T-helper 1 cell treated with Interleukin-12 subunit alpha and Interleukin-12 subunit beta and Interleukin-4 antibody, amounts not matched to agents 30 μg/mL and 1 μg/mL, for 36 hours (primary cell): Measurements from ENCODE around the gene DNAJB8.

Source experiments
- H3K27ac Mint-ChIP-seq: one replicate; pipeline ENCODE4 v1.8.0; 2021; ENCODE audit warnings: mild to moderate bottlenecking, mixed read lengths
- H3K27me3 Mint-ChIP-seq: one replicate; pipeline ENCODE4 v1.8.0; 2021; ENCODE audit warnings: low read depth, mixed read lengths
- H3K36me3 Mint-ChIP-seq: one replicate; pipeline ENCODE4 v1.8.0; 2021; ENCODE audit warnings: low read depth, mixed read lengths
- H3K4me1 Mint-ChIP-seq: one replicate; pipeline ENCODE4 v1.8.0; 2021; ENCODE audit warnings: low read depth, mixed read lengths
- H3K4me3 Mint-ChIP-seq: one replicate; pipeline ENCODE4 v1.8.0; 2021; ENCODE audit warnings: mild to moderate bottlenecking, moderate library complexity, mixed read lengths
- H3K9me3 Mint-ChIP-seq: one replicate; pipeline ENCODE4 v1.8.0; 2021; ENCODE audit warnings: mixed read lengths

The DNAJB8 gene

GRCh38 chr3:128489927-128490649 lies 23.4 kb upstream of the DNAJB8 start:
- peaks cover 79% of the 10 kb centered on the region for H3K27me3 Mint-ChIP-seq
- peaks cover 12% of the 10 kb centered on the region for H3K4me1 Mint-ChIP-seq
- H3K36me3 Mint-ChIP-seq = peaks cover 1% of the 10 kb centered on the region
- peak overlapping the region; percentile 57 for H3K27ac Mint-ChIP-seq
- H3K4me3 Mint-ChIP-seq = peak overlapping the region; percentile 59
- H3K9me3 Mint-ChIP-seq = no peaks in the 10 kb centered on the region

DNA sequence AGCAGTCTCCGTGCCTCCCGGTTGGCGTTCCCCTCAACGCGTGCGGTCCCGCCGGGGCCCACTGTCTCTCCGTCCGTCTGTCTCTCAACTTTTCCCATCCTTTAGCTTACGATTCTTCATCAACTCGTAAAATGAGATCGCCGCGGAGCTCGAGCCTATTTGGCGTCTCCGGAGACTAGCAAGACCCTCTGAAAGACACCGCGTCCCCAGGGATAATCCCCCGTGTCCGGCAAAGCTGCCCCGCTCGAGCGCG lies 22.9 kb upstream of the DNAJB8 start:
- peak overlapping the region; percentile 58 for H3K4me3 Mint-ChIP-seq
- H3K27ac Mint-ChIP-seq = no peak overlapping the region
- no peaks in the 10 kb centered on the region for H3K9me3 Mint-ChIP-seq
- H3K4me1 Mint-ChIP-seq = peaks cover 12% of the 10 kb centered on the region
- peaks cover 1% of the 10 kb centered on the region for H3K36me3 Mint-ChIP-seq
- H3K27me3 Mint-ChIP-seq = peaks cover 79% of the 10 kb centered on the region

DNA sequence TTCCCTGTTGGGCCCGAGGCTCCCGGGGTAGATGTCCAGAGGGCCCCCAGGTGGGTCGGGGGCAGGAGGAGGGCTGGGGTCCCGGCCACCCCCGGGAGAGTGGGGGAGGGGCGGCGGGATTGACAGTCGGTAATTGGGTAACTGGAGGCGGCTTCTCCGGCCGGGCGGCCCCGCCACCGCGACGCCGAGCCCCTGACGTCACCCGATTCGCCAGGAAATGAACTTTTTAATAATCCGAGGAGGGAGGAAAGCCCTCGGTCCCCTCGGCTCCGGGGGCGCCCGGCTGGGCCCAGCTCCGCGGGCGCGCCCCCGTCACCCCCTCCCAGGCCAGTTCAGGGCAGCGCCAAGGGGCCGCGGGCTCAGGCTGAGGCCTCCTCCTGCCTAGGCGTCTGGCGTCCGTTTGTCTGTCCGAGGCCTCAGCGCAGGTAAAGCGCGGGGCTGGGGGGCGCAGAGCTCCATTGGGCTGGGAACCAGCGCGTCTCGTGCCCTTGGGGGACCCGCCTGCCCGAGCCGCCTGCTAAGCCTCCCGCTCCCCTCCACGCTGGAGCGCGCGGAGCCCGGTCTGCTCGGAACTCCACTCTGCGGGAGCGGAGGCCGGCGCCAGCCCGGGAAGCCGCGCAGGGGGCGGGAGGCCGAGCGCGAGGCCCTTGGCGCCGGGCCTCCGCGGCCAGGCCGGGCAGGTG lies 22.4 kb upstream of the DNAJB8 start:
- Mint-ChIP-seq H3K27me3 (peaks cover 79% of the 10 kb centered on the region), H3K4me3 (peak overlapping the region; percentile 62)

DNA sequence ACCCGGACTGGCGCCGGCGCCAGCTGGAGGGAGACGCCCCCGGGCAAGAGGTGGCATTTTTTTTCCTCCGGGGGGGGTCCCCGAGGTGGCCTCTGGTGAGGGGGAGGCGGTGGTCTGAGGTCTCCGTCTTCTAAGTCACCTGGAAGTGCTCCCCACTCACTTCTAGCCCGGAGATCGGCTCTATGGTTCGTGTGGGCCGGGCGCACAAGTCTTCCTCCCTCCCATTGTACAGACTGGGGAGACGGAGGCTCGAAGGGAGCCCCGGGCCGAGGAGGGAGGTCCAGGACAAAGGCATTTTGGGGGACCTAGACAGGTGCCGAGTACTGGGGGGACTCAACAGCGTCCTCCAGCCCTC lies 21.9 kb upstream of the DNAJB8 start:
- H3K4me3 Mint-ChIP-seq = peak overlapping the region; percentile 62
- H3K27ac Mint-ChIP-seq = peak overlapping the region; percentile 59
- H3K4me1 Mint-ChIP-seq = peaks cover 14% of the 10 kb centered on the region
- H3K9me3 Mint-ChIP-seq = no peaks in the 10 kb centered on the region
- peaks cover 80% of the 10 kb centered on the region for H3K27me3 Mint-ChIP-seq
- peaks cover 1% of the 10 kb centered on the region for H3K36me3 Mint-ChIP-seq

More for the DNA sequence above, 22.4 kb upstream of the DNAJB8 start:
- H3K4me1 Mint-ChIP-seq = peaks cover 12% of the 10 kb centered on the region
- no peak overlapping the region for H3K27ac Mint-ChIP-seq
- H3K9me3 Mint-ChIP-seq = no peaks in the 10 kb centered on the region
- H3K36me3 Mint-ChIP-seq = peaks cover 1% of the 10 kb centered on the region

GRCh38 chr3:128487813-128488635 lies 21.3 kb upstream of the DNAJB8 start:
- Mint-ChIP-seq H3K4me3 (peak overlapping the region; percentile 21), H3K27me3 (peaks cover 82% of the 10 kb centered on the region), H3K27ac (no peak overlapping the region), H3K36me3 (peaks cover 1% of the 10 kb centered on the region), H3K4me1 (peaks cover 18% of the 10 kb centered on the region), H3K9me3 (no peaks in the 10 kb centered on the region)

DNA sequence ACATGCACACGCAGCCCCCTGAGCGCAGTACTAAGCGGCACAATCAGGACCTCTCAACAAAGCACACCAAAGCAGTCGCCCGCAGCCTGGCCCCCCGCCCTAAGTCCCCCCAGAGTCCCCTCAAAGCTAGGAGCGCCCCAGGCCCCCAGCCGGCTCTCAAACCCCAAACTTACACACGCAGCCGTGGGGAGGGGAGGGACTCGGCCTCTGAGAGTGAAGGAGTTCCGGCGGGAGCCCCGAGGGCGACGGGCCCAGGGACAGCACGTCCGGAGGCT lies 20.8 kb upstream of the DNAJB8 start:
- H3K27ac Mint-ChIP-seq = peak overlapping the region; percentile 49
- peak overlapping the region; percentile 82 for H3K4me3 Mint-ChIP-seq
- peaks cover 88% of the 10 kb centered on the region for H3K27me3 Mint-ChIP-seq
- H3K36me3 Mint-ChIP-seq = peaks cover 1% of the 10 kb centered on the region
- H3K4me1 Mint-ChIP-seq = peaks cover 19% of the 10 kb centered on the region
- no peaks in the 10 kb centered on the region for H3K9me3 Mint-ChIP-seq

DNA sequence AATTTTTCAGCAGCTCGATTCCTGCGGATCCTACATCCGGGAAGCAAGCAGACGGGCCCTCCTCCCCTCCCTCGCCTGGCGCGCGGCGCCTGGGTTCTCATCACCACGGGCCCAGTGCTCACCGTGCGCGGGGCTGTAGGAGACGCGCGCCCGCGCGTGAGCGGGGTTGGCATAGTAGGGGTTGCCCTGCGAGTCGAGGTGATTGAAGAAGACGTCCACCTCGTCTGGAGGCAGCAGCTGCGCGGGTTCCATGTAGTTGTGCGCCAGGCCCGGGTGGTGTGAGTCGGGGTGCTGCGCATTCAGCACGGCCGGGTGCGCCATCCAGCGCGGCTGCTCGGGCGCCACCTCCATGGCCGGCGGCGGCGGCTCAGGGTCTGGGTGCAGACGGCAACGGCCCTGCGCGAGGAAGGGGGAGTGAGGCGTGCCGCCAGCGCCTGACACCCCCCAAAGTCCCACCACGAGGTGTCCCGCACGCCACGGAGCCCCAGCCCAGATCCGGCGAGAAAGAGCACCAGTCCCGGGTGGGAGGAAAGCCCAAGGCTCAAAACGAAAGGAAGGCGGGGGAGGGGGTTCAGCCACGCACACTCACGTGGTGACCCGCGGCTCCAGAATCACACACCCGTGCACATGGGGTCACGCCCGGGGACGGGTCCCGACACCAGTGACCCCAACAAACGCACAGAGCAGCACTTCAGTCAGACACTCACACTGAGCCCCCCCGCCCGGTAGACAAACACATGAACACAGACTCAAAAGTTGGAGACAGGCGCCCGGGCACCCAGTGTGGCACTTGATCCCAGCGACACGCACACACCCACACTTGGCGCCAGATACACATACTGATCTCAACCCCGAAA lies 20.2 kb upstream of the DNAJB8 start:
- H3K27ac Mint-ChIP-seq = peak overlapping the region; percentile 49
- H3K4me1 Mint-ChIP-seq = peaks cover 16% of the 10 kb centered on the region
- H3K36me3 Mint-ChIP-seq = peaks cover 1% of the 10 kb centered on the region
- no peaks in the 10 kb centered on the region for H3K9me3 Mint-ChIP-seq
- peaks cover 89% of the 10 kb centered on the region for H3K27me3 Mint-ChIP-seq
- H3K4me3 Mint-ChIP-seq = peak overlapping the region; percentile 82

DNA sequence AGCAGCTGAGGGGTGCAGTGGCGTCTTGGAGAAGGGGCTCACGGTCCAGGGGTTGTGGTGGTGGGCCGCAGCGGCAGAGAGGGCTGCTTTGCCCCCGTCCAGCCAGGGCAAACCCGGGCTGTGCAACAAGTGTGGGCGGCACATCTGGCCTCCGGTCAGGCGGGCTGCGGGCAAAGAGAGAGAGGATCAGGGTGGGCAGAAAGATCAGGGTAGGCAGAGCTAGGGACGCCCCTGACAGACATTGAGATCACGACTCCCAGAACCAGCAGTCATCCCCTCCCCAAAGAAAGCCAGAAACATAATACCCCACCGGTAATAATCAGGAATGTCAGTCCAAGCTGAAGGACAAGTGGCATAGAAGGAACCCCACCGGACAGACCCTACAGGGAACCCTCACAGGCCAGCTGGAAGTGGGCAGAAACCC lies 19.5 kb upstream of the DNAJB8 start:
- Mint-ChIP-seq H3K27ac (no peak overlapping the region), H3K9me3 (no peaks in the 10 kb centered on the region), H3K27me3 (peaks cover 84% of the 10 kb centered on the region), H3K36me3 (peaks cover 1% of the 10 kb centered on the region), H3K4me3 (peak overlapping the region; percentile 82), H3K4me1 (peaks cover 15% of the 10 kb centered on the region)

DNA sequence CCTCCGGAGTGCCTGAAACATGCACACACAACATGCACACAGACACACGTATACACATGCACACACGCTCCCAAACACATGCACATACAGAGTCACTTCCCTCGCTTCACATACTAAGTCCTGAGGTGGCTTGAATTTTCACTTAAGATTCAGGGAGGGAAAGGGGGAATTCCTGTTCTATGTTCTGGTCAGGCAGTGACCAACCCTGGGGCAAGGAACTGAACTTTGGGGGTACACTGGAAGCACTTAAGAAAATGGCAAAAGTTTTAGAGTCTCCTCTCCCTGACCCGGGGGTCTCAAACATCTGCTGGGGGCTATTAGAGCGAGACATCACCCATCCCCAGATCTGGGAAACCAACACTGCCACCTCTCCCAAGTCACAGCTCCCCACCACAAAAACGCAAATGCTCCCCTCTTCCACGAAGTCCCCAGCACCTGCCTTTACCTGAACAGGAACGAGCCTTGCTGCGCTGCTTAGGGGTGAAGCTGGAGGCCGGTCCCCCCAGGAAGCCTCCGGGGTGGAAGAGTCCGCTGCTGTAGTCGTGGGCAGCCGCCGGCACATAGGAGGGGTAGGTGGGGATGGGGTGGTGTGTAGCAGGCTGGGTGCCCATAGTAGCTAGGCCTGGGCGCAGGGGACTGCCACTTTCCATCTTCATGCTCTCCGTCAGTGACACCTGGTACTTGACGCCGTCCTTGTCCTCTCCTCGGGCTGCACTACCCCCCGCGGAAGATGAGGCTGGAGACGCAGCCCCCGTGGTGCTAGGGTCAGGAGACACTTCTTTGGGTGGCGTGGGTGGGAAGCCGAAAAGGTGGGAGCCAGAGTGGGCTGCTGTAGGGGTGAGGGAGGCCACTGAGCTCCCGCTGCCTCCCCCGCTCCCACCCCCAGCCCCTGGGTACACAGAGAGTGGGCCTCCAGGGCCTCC lies 18.9 kb upstream of the DNAJB8 start:
- Mint-ChIP-seq H3K4me1 (peaks cover 15% of the 10 kb centered on the region), H3K27ac (no peak overlapping the region), H3K9me3 (no peaks in the 10 kb centered on the region), H3K4me3 (no peak overlapping the region), H3K27me3 (peaks cover 77% of the 10 kb centered on the region), H3K36me3 (peaks cover 1% of the 10 kb centered on the region)

DNA sequence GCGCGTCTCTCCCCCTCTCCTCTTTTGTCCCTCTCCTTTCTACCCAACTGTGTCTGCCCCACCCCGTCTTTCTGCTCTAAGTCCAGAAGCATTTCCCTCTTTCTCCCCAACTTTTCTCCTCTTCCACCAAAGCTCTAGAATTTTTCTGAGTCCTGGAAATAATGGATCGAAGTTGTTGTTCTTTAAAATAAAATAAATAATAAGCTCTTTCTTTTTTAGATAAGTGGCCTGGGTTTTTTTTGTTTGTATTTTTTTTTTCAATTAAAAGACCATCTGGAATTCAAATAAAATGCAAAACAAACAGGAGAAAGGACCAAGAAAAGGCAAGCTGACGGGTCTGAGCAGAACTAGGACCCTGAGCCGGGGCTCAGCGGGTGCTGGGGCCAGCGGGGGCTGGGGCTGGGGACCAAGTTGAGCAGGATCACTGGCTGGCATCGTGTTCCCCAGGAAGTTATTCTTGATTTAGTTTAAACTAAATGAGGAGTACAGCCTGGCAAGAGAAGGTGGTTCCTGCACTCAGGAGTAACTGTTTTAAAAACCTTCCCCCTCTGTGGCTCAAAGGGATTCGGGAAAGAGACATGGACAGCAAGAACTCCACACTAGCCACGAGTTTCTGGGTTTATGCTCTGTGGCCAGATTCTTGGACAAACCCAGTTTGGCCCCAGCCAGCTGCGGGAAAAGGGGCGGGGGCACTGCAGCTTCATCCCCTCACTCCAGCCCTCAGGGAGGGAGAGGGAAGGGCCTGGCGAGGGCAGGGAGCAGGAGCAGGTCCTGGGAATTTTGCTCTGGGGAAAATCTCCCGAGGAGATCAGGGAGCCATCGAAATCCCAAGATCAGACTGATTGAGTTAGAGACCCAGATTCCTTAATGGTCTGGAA lies 18.0 kb upstream of the DNAJB8 start:
- Mint-ChIP-seq H3K36me3 (peaks cover 1% of the 10 kb centered on the region), H3K27ac (no peak overlapping the region), H3K9me3 (no peaks in the 10 kb centered on the region), H3K27me3 (peaks cover 71% of the 10 kb centered on the region), H3K4me3 (no peak overlapping the region), H3K4me1 (peaks cover 15% of the 10 kb centered on the region)

DNA sequence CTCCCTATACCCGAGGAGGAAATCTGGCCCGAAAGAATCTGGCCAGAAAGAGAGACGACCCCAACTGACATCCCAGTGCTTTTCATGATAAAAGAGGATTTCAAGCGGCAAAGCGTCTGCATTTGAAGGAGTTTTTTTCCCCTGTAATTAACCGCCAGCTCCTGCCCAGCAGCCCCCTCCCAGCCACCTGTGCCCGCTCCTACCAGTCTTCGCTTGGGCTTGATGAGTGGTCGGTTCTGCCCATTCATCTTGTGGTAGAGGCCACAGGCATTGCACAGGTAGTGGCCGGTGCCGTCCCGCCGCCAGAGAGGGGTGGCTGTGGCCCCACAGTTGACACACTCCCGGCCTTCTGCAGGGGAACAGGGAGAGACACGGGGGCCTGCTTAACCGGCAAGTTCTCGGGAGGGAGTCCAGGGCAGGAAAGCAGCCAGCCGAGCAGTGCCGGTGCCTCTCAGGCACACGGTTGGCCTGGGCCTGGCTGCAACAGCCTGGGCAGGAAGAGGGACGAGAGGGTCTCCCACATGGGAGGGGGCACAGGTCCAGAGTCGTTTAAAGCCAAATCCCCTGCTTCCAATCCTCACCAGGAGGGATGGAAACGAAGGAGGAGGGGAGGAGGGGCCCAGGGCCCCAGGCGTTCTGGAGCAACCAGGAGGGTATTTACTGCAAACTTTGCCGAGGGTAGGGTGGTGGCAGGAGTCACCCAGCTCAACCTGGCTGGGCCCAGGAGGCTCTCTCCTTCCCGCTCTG lies 17.1 kb upstream of the DNAJB8 start:
- H3K27me3 Mint-ChIP-seq = peaks cover 72% of the 10 kb centered on the region
- no peak overlapping the region for H3K4me3 Mint-ChIP-seq
- no peak overlapping the region for H3K27ac Mint-ChIP-seq
- H3K36me3 Mint-ChIP-seq = peaks cover 1% of the 10 kb centered on the region
- H3K9me3 Mint-ChIP-seq = no peaks in the 10 kb centered on the region
- peaks cover 15% of the 10 kb centered on the region for H3K4me1 Mint-ChIP-seq
